IPS-20b (cell line): ENCODE results near the gene MDM4.
A peak's percentile ranks its signal among the peaks of the same experiment; 100 is the strongest.
"Not testable (repeated sequence)": the region's sequence is repeated elsewhere in the genome, so short reads cannot be mapped to it uniquely, and the experiment has no call there.

ENCODE experiments used
- H3K27ac ChIP-seq: one replicate; pipeline ENCODE4 v1.5.1; 2013; ENCODE audit warnings: low read length
- H3K27me3 ChIP-seq: 2 replicates; pipeline ENCODE4 v1.6.1; 2013; ENCODE audit warnings: mild to moderate bottlenecking, low read length, inconsistent platforms; ENCODE audit not compliant: insufficient read depth
- H3K36me3 ChIP-seq: 2 replicates; pipeline ENCODE4 v1.6.1; 2013; ENCODE audit warnings: low read depth, mild to moderate bottlenecking, inconsistent platforms, low read length, moderate library complexity; ENCODE audit not compliant: insufficient read depth
- H3K4me1 ChIP-seq: 2 replicates; pipeline ENCODE4 v1.6.1; 2013; ENCODE audit warnings: mild to moderate bottlenecking, control low read depth, inconsistent platforms, low read length, moderate library complexity; ENCODE audit not compliant: insufficient read depth
- H3K4me3 ChIP-seq: 2 replicates; pipeline ENCODE4 v1.5.1; 2013; ENCODE audit warnings: mild to moderate bottlenecking, low read length, inconsistent platforms
- H3K9ac ChIP-seq: 2 replicates; pipeline ENCODE4 v1.6.1; 2013; ENCODE audit warnings: low read depth, mild to moderate bottlenecking, inconsistent platforms, low read length, moderate library complexity
- H3K9me3 ChIP-seq: 2 replicates; pipeline ENCODE4 v1.6.1; 2013; ENCODE audit warnings: mild to moderate bottlenecking, low read depth, low read length, inconsistent platforms; ENCODE audit not compliant: insufficient read depth

MDM4 gene

GRCh38 chr1:204506201-204506968 is 9.8 kb upstream of the MDM4 start:
- peak overlapping the region; percentile 85 for H3K4me3 ChIP-seq
- H3K9ac ChIP-seq: peak overlapping the region; percentile 86; the same call in 1 of the 2 replicates
- no peaks in the 10 kb centered on the region for H3K36me3 ChIP-seq
- no peaks in the 10 kb centered on the region for H3K27me3 ChIP-seq
- H3K4me1 ChIP-seq: peaks cover 3% of the 10 kb centered on the region; the same call in 1 of the 2 replicates
- no peak overlapping the region for H3K27ac ChIP-seq
- no peaks in the 10 kb centered on the region for H3K9me3 ChIP-seq

GRCh38 chr1:204506969-204507316 is 9.3 kb upstream of the MDM4 start:
- peak overlapping the region; percentile 26 for H3K27ac ChIP-seq
- H3K27me3 ChIP-seq: no peaks in the 10 kb centered on the region
- peaks cover 3% of the 10 kb centered on the region; the same call in 1 of the 2 replicates for H3K4me1 ChIP-seq
- H3K4me3 ChIP-seq: peak overlapping the region; percentile 85
- H3K36me3 ChIP-seq: no peaks in the 10 kb centered on the region
- no peaks in the 10 kb centered on the region for H3K9me3 ChIP-seq
- H3K9ac ChIP-seq: peak overlapping the region; percentile 91

GRCh38 chr1:204507317-204508105 is 8.7 kb upstream of the MDM4 start:
- no peaks in the 10 kb centered on the region for H3K27me3 ChIP-seq
- H3K36me3 ChIP-seq: no peaks in the 10 kb centered on the region
- peak overlapping the region; percentile 85 for H3K4me3 ChIP-seq
- H3K4me1 ChIP-seq: peaks cover 3% of the 10 kb centered on the region; the same call in 1 of the 2 replicates
- H3K27ac ChIP-seq: peak overlapping the region; percentile 26
- H3K9ac ChIP-seq: peak overlapping the region; percentile 91
- no peaks in the 10 kb centered on the region for H3K9me3 ChIP-seq

GRCh38 chr1:204509186-204509635 is 7.0 kb upstream of the MDM4 start:
- Histone ChIP-seq H3K36me3 (no peaks in the 10 kb centered on the region), H3K4me1 (no peaks in the 10 kb centered on the region), H3K27ac (no peak overlapping the region), H3K9ac (no peak overlapping the region), H3K27me3 (no peaks in the 10 kb centered on the region), H3K4me3 (no peak overlapping the region), H3K9me3 (no peaks in the 10 kb centered on the region)

- no peaks in the 10 kb centered on the region for H3K36me3 ChIP-seq
- H3K27ac ChIP-seq: no peak overlapping the region
- H3K4me3 ChIP-seq: no peak overlapping the region
- H3K4me1 ChIP-seq: no peaks in the 10 kb centered on the region
- no peaks in the 10 kb centered on the region for H3K27me3 ChIP-seq
- no peak overlapping the region for H3K9ac ChIP-seq
- no peaks in the 10 kb centered on the region for H3K9me3 ChIP-seq
Measured at GRCh38 chr1:204511366-204511765, 4.8 kb upstream of the MDM4 start.

GRCh38 chr1:204513117-204513716 is 3.0 kb upstream of the MDM4 start:
- Histone ChIP-seq H3K9ac (no peak overlapping the region), H3K4me1 (no peaks in the 10 kb centered on the region), H3K4me3 (no peak overlapping the region), H3K27ac (no peak overlapping the region), H3K27me3 (no peaks in the 10 kb centered on the region), H3K36me3 (peaks cover 7% of the 10 kb centered on the region; the same call in 1 of the 2 replicates), H3K9me3 (no peaks in the 10 kb centered on the region)

GRCh38 chr1:204514828-204515227 is 1.4 kb upstream of the MDM4 start:
- Histone ChIP-seq H3K27ac (no peak overlapping the region), H3K36me3 (peaks cover 15% of the 10 kb centered on the region), H3K9me3 (no peaks in the 10 kb centered on the region), H3K9ac (no peak overlapping the region), H3K4me3 (no peak overlapping the region), H3K4me1 (no peaks in the 10 kb centered on the region), H3K27me3 (no peaks in the 10 kb centered on the region)

GRCh38 chr1:204517382-204517781 is 1.2 kb downstream of the MDM4 start:
- not testable (repeated sequence) for H3K27ac ChIP-seq, H3K9me3 ChIP-seq, H3K4me1 ChIP-seq, H3K27me3 ChIP-seq
- peak overlapping the region; percentile 78 for H3K4me3 ChIP-seq
- H3K36me3 ChIP-seq: peaks cover 15% of the 10 kb centered on the region
- peak overlapping the region; percentile 88; the same call in 1 of the 2 replicates for H3K9ac ChIP-seq

GRCh38 chr1:204520834-204521709 is 4.9 kb downstream of the MDM4 start:
- H3K4me3 ChIP-seq: no peak overlapping the region
- H3K9ac ChIP-seq: no peak overlapping the region
- no peak overlapping the region for H3K27ac ChIP-seq

GRCh38 chr1:204521941-204522521 is 5.8 kb downstream of the MDM4 start:
- not testable (repeated sequence) for H3K4me3 ChIP-seq, H3K27ac ChIP-seq, H3K27me3 ChIP-seq, H3K9ac ChIP-seq, H3K9me3 ChIP-seq, H3K4me1 ChIP-seq
- H3K36me3 ChIP-seq: peaks cover 45% of the 10 kb centered on the region

More at GRCh38 chr1:204520834-204521709, 4.9 kb downstream of the MDM4 start:
- Histone ChIP-seq H3K9me3 (peaks cover 7% of the 10 kb centered on the region), H3K36me3 (peaks cover 35% of the 10 kb centered on the region), H3K27me3 (no peaks in the 10 kb centered on the region), H3K4me1 (no peaks in the 10 kb centered on the region)
